ENCODE data around the gene PIR. TPM values are rescaled to one million over a fixed set of nuclear protein-coding genes. Genes with fewer than 3 reads are reported as not detected.

Gene PIR
- total RNA-seq, result 4.3 TPM

DNA sequence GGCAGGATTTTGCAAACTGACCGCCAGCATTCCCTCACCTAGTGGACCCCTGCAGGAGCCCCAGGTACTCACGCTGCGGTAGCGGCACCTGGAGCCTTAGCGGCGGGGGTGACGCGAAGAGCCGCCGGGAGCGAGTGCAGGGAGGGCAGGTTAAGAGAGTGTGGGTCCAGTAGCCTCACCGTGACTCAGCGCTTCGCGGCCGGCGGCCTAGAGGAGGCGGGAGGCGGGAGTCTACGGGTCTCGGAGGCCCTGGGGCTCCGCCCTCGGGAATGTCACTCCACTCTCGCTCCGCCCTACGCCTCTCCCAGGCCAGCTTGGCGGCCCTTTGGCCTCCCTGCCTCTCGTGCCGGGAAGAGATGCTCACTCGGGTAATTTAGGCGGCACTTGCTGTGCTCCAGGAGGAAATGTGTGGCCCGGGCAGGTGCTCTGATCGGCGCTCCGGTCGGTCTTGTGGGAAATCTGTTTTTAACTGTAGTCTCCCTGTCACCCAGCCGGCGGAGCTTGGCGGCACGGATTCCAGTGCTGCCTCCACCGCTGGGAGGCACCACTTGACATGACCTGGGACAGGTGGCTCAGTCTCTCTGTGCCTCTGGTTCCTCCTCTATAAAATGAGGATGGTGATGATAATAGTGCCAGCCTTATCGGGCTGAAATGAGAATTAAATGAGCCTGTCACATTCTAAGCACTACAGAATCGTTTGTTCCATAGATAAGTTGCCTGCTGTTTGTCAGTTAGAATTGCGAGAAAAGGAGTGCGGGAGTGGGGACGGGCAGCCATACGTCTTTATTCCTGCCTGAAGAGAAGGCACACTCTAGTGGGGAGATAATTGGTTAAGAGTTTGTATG, at the start of gene PIR:
TSS of gene PIR (minus strand) at position 216 of the 845 bp plus-strand sequence. CDS start 2,076 bp downstream, outside the sequence.
- peak in 2 of 3 donors; percentile 77 for DNase-seq (ENCODE audit: low read depth in 2 of 3, low spot score in 2 of 3)

- no peak for DNase-seq (ENCODE audit: low read depth in 2 of 3, low spot score in 2 of 3)
Observed at GRCh38 chrX:15530318-15530717, 37.2 kb upstream of the PIR start.

DNA sequence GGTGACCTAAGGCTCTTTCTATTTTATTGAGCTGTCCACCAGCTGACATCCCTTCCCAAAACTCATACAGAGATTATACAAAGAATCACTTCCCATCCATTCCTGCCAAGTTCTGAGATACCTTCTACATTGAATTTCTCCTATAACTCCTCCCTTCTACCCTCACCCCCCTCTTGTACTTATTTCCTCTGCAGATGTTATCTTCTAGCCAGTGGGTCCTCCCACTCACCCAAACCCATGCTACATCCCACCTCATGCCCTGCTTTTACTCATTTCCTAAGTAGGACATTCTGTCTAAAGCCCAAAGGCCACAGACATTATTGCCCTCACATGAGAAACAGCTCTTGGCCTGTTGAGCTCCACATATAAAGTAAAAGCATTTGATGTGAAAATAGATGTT, 36.0 kb upstream of the PIR start:
- DNase-seq (ENCODE audit: low read depth in 2 of 3, low spot score in 2 of 3), result no peak

- DNase-seq (ENCODE audit: low read depth in 2 of 3, low spot score in 2 of 3), result no peak
Observed at GRCh38 chrX:15525664-15526416, 32.7 kb upstream of the PIR start.

DNA sequence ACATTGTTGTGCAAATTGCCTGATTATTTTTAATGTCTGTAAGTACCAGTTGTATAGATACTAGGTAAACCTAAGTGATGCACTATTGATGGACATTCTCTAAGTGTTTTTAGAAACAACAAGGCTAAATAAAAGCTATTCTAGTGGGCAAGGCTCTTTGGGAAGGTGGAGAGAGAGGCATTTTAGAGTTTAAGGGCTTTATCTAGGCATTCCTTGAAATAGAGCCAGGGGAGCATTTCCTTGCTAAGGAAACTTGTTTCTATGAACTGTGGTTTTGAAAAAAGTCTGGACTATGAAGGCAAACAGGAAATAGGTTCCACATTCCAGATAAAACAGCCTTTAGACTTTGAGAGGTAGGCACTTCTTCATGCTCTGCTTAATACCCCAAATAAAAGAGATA, 31.3 kb upstream of the PIR start:
- no peak for DNase-seq (ENCODE audit: low read depth in 2 of 3, low spot score in 2 of 3)

- no peak for DNase-seq (ENCODE audit: low read depth in 2 of 3, low spot score in 2 of 3)
Observed at GRCh38 chrX:15523088-15523487, 30.0 kb upstream of the PIR start.

- DNase-seq (ENCODE audit: low read depth in 2 of 3, low spot score in 2 of 3), result no peak
Observed at GRCh38 chrX:15522464-15522863, 29.3 kb upstream of the PIR start.

DNA sequence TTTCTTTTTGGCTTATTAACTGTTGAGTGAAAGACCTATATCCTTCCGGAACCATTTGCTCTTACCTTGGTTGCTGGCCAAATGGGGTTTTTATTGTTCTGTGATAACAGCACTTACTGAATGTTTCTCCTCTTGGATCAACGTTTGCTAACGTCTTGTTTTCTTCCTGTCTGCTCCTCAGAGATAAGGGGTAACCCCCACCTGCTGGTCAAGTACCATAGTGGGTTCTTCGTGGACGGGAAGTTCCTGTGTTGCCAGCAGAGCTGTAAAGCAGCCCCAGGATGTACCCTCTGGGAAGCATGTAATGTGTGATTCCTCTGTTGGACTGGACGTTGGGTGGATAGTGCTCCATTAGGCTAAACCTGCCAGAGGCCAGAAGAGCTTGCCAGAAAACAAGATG, 22.8 kb upstream of the PIR start:
- peak in 2 of 3 donors; percentile 35 to 40 for DNase-seq (ENCODE audit: low read depth in 2 of 3, low spot score in 2 of 3)

DNA sequence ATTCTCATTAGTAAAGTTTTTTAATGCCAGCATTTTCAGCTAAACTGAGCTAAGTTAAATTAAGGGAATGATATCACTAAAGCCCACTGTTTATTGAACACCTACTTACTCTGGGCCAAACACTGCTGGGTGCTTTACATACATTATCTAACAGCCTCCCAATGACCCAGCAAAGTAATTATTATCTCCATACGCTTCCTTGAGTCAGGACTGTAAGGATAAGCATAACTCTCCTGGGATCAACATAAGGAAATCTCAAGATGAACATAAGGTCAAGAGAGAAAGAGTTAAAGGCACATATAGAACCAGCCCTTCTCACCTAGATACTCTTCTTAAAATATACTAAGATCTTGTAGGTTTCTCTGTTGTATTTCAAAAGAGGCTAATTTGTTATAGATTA, 21.1 kb upstream of the PIR start:
- DNase-seq (ENCODE audit: low read depth in 2 of 3, low spot score in 2 of 3), result no peak

GRCh38 chrX:15512401-15512965, 19.4 kb upstream of the PIR start:
- DNase-seq (ENCODE audit: low read depth in 2 of 3, low spot score in 2 of 3), result no peak

DNA sequence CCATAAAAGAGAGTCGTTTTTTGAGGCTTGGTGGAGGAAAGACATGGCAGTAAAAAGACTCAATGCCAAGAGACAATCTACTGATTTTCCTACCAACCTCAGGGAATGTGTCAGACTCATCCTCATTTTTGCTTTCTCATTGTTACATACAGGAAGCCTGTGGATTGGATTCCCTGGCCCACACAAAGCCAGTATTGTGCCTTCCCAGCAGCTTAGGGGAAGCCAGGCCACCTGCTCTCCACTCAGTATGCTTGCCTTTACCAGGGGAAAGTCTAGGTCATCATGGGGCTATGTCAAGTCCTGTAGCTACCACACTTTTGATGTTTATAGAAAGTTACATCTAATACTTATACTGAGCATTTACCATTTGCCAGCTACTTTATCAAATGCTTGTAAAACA, 18.4 kb upstream of the PIR start:
- DNase-seq (ENCODE audit: low read depth in 2 of 3, low spot score in 2 of 3), result no peak

- DNase-seq (ENCODE audit: low read depth in 2 of 3, low spot score in 2 of 3), result no peak
Observed at GRCh38 chrX:15509845-15510244, 16.7 kb upstream of the PIR start.

DNA sequence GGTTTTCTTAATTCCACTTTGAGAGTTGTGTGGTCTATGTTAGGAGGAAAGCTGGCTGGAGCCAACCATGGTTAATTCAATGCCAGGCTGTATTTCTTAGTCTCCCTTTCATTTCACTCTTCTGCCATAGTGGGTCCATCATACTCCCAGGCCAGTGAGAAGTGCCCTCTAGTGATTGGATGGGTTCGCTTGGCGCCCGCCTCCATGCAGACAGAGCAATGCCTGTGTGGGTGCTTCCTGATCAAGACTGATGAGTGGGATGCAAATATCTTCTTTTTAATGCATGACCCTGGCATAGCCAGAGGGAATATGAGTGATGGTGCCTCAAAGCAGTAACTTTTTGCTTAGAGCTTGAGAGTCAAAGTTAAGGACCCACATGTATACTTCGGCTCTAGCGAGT, 13.9 kb upstream of the PIR start:
- DNase-seq (ENCODE audit: low read depth in 2 of 3, low spot score in 2 of 3), result no peak

- DNase-seq (ENCODE audit: low read depth in 2 of 3, low spot score in 2 of 3), result no peak
Observed at GRCh38 chrX:15505101-15505500, 12.0 kb upstream of the PIR start.

DNA sequence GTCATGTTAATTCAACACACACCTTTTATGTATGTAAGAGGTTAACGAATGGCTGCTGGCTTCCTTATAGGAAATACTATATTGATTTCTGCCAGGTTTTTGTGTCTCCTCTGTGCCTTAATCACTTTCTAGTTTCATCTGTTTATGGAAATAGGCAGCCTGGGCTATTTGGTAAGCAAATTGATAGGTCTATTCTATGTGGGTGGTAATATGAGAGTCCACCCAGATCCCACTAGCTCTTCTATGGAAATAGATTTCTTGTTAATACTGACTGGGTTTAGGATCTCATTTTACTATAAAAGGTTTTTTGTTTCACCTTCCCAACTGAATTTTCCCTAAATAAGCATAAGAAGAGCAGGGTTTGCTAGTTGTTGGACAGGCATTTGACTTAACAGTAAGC, 11.5 kb upstream of the PIR start:
- DNase-seq (ENCODE audit: low read depth in 2 of 3, low spot score in 2 of 3), result no peak

DNA sequence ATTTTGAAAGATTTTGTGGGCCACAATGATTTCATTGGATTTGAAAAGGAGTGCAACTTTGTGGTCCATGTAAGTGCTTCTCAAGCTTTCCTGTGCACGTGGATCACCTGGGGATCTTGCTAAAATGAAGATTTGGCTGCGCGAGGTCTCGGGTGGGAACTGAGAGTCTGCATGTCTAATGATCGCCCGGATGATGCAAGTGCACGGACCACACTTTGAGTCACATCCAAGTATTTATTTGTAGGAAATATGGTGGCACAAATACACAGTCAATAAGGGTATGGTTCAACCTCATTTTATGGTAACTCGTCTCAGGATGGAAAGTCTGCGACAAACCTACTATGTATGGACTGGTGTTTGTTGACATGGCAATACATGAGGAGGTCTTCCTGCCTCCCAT, 8.4 kb upstream of the PIR start:
- DNase-seq (ENCODE audit: low read depth in 2 of 3, low spot score in 2 of 3), result no peak

- DNase-seq (ENCODE audit: low read depth in 2 of 3, low spot score in 2 of 3), result no peak
Observed at GRCh38 chrX:15500497-15500966, 7.4 kb upstream of the PIR start, which contains the start of gene BMX. Gene BMX, plus strand, starts transcription at chrX:15500807. Its CDS starts 7,547 bp downstream, at chrX:15508354.

- DNase-seq (ENCODE audit: low read depth in 2 of 3, low spot score in 2 of 3), result no peak
Observed at GRCh38 chrX:15499976-15500375, 6.8 kb upstream of the PIR start.

DNA sequence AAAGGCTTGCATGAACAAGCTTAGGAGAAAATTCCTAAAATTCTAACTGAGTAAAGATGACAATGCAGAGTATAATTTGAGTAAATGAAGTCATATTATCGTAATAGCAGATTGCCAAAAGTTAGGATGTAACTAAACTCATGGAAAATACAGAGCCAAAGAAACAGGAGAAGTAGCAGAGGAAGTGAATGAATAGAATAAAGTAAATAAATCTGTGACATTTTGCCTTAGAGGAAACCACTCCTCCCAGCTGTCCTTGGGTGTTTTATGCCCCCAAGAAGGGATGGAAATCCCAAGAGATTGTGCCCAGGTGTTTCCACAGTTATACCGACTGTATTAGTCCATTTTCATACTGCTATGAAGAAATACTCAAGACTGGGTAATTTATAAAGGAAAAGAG, 5.6 kb upstream of the PIR start:
- DNase-seq (ENCODE audit: low read depth in 2 of 3, low spot score in 2 of 3), result no peak

DNA sequence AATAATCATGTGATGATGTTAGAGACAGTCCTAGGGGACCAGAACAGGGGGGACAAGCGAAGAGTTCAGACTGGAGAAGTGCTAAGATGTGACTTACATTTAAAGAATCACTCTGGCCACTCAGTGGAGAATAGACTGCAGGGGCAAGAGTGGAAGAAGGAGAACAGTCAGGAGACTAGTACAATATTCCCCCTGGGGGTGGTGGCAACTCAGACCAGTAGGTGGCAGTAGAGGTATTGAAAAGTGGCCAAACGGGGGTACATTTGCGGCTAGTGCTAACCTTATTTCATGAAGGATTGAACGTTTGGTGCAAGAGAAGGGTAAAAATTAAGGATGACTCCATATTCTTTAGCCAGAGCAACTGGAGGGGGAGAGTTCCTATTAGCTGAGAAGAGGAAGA, 4.7 kb upstream of the PIR start:
- peak; percentile 18 to 70 (median 34) for DNase-seq (ENCODE audit: low read depth in 2 of 3, low spot score in 2 of 3)

- DNase-seq (ENCODE audit: low read depth in 2 of 3, low spot score in 2 of 3), result no peak
Observed at GRCh38 chrX:15496824-15497223, 3.7 kb upstream of the PIR start.
